Islet precursor cell (in vitro differentiated cells): Measurements from ENCODE around the gene RRAGC.
"Not testable (repeated sequence)": the region's sequence is repeated elsewhere in the genome, so short reads cannot be mapped to it uniquely, and the experiment has no call there.

Experiments
- DNase-seq: peaks from one replicate; pipeline ENCODE4 v3.0.0-alpha.2; 2018

Gene RRAGC

GRCh38 chr1:38815903-38816627 is 43.5 kb downstream of the RRAGC start:
- DNase-seq: no peak

- DNase-seq: no peak
These were observed 44.5 kb downstream of the RRAGC start for GRCh38 chr1:38814984-38815464.

- no peak for DNase-seq
These were observed 45.1 kb downstream of the RRAGC start for GRCh38 chr1:38814444-38814983.

GRCh38 chr1:38812981-38813380 is 46.6 kb downstream of the RRAGC start:
- no peak for DNase-seq

GRCh38 chr1:38811466-38811865 is 48.1 kb downstream of the RRAGC start:
- DNase-seq: not testable (repeated sequence)

GRCh38 chr1:38806090-38806489 is 53.5 kb downstream of the RRAGC start:
- DNase-seq: no peak

GRCh38 chr1:38805036-38805435 is 54.5 kb downstream of the RRAGC start:
- no peak for DNase-seq

- DNase-seq: no peak
These were observed 55.3 kb downstream of the RRAGC start for GRCh38 chr1:38804062-38804886.

GRCh38 chr1:38803647-38804046 is 55.9 kb downstream of the RRAGC start:
- DNase-seq: no peak

- no peak for DNase-seq
These were observed 58.6 kb downstream of the RRAGC start for GRCh38 chr1:38800720-38801671.

GRCh38 chr1:38793299-38793698 is 66.3 kb downstream of the RRAGC start:
- no peak for DNase-seq

- DNase-seq: no peak
These were observed 67.7 kb downstream of the RRAGC start for GRCh38 chr1:38791892-38792291.

- no peak for DNase-seq
These were observed 68.4 kb downstream of the RRAGC start for GRCh38 chr1:38791164-38791515.

GRCh38 chr1:38790422-38791163 is 69.0 kb downstream of the RRAGC start:
- DNase-seq: no peak

- DNase-seq: peak; percentile 45
These were observed 69.9 kb downstream of the RRAGC start for GRCh38 chr1:38789498-38790169.

GRCh38 chr1:38788341-38789336 is 70.9 kb downstream of the RRAGC start:
- DNase-seq: peak; percentile 22
